Measurements from ENCODE around the gene MAN2A1.

MAN2A1 gene

GRCh38 chr5:109916481-109917153 lies 226.9 kb downstream of the MAN2A1 start:
- FAIRE-seq: no peak
